Transverse colon (tissue), 4 donors: ENCODE data around the gene AFTPH.

Experiments
- CTCF ChIP-seq, 5 experiments: fragments of 200-600 bp in 3 of 5; fragments of 450-650 bp in 2 of 5; sonication (generic) in 3 of 5; IDR thresholded peaks; 1 replicate in 2 of 5; 2 replicates in 3 of 5; pipeline ENCODE4 v1.5.1; 2016 to 2017; ENCODE audit warnings: antibody characterized with exemption in 5 of 5, inconsistent platforms in 3 of 5, mild to moderate bottlenecking in 2 of 5, moderate library complexity in 1 of 5
- POLR2AphosphoS5 ChIP-seq, 3 donors: sonication (generic); formaldehyde crosslinking; IDR thresholded peaks; one replicate each; pipeline ENCODE4 v1.6.1; 2016; ENCODE audit warnings: antibody characterized with exemption in 3 of 3

GRCh38 chr2:64485331-64485730 is 38.8 kb upstream of the AFTPH start:
- TF ChIP-seq POLR2AphosphoS5 (IDR thresholded peaks at IDR 0.05) (no peak), CTCF (IDR thresholded peaks at IDR 0.05) (no peak)
